Esophagus squamous epithelium (tissue), 5 donors: ENCODE data around the gene MRGPRX2. TPM values are rescaled to one million over a fixed set of nuclear protein-coding genes. Genes with fewer than 3 reads are reported as not detected.

ENCODE experiments used
- DNase-seq: peaks from one replicate; lab custom pipeline; 2025; lab: John Stamatoyannopoulos, UW
- H3K27ac ChIP-seq, 4 donors: fragments of 200-600 bp; sonication (generic); one replicate each; pipeline ENCODE4 v1.5.1; 2016 to 2019; ENCODE audit warnings: mild to moderate bottlenecking in 1 of 4
- H3K27me3 ChIP-seq, 4 donors: fragments of 200-600 bp; sonication (generic); 1 replicate in 3 of 4; 2 replicates in 1 of 4; pipeline versions ENCODE4 v1.5.1 to v1.6.0; 2017 to 2021; ENCODE audit warnings: antibody characterized with exemption in 1 of 4
- H3K36me3 ChIP-seq, 3 donors: fragments of 200-600 bp; sonication (generic); one replicate each; pipeline ENCODE4 v1.5.1; 2016 to 2019
- H3K4me1 ChIP-seq, 3 donors: fragments of 200-600 bp; sonication (generic); one replicate each; pipeline ENCODE4 v1.5.1; 2017 to 2019
- H3K4me3 ChIP-seq, 4 donors: fragments of 200-600 bp; sonication (generic); 1 replicate in 3 of 4; 2 replicates in 1 of 4; pipeline ENCODE4 v1.5.1; 2016 to 2019; ENCODE audit warnings: mild to moderate bottlenecking in 2 of 4, moderate library complexity in 1 of 4
- H3K9me3 ChIP-seq, 3 donors: fragments of 200-600 bp; sonication (generic); one replicate each; pipeline ENCODE4 v1.5.1; 2016 to 2019
- POLR2A ChIP-seq, 4 donors: fragments of 450-650 bp; IDR thresholded peaks; one replicate each; pipeline ENCODE4 v1.6.1; 2017; ENCODE audit warnings: antibody characterized with exemption in 4 of 4, mild to moderate bottlenecking in 4 of 4, moderate library complexity in 3 of 4
- WGBS, 2 donors: methylation state at CpG; one replicate each; pipeline ENCODE4 v1.1.5; 2018; 5-methylcytosine and 5-hydroxymethylcytosine counted together
- intact Hi-C: fragments of 100-400 bp; cut with DNase I; formaldehyde crosslinking; loops from one replicate; pipeline ENCODE4 v1.15.0; 2022
- total RNA-seq, 4 donors: library from RNA; depleted of rRNA; stranded (reverse); fragments of >200 nt; gene quantifications; one replicate each; pipeline ENCODE4 v1.1.0, GENCODE V29; 2016
- TF ChIP-seq, protein P1 (sequence below), 6 experiments: fragments of 450-650 bp in 4 of 6; fragments of 200-600 bp in 2 of 6; sonication (generic) in 2 of 6; IDR thresholded peaks; one replicate each; pipeline ENCODE4 v1.5.1; 2016 to 2019; ENCODE audit warnings: antibody characterized with exemption in 6 of 6, mild to moderate bottlenecking in 4 of 6, moderate library complexity in 4 of 6
- donor health status: DM: yes; HTN: yes; CAD: no.

MRGPRX2 gene
- under 1 TPM in 1 of 4 donors, not detected in 3; 0.19 TPM for total RNA-seq

DNA sequence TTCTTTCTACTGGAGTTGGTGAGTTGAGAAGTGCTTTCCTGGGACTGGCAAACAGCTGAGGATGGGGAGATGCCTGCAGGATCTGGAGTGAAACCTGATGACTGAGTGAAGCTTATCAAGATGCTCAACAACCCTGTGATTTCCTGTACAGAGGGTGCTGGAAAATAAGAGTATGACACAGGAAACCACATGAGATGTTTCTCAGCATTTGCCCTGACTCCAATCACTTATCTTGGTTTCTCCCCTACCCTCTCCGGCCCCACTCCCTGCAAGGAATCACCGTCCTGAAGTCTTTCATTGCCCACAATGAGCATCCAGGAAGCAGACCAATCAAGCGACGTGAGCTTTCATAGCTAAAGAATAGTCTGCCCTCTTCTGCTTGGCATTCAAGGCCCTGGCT, at the start of gene MRGPRX2:
Gene MRGPRX2 (minus strand): TSS at position 89 of the 400 bp plus-strand sequence. CDS start 4,315 bp downstream, outside the sequence.
- Histone ChIP-seq H3K4me3 (no peak within 1 kb of the TSS), H3K36me3 (no peaks in the 10 kb centered on the region), H3K9me3 (no peaks in the 10 kb centered on the region), H3K27me3 (no peaks in the 10 kb centered on the region), H3K27ac (no peak within 1 kb of the TSS), H3K4me1 (no peaks in the 10 kb centered on the region)
- intact Hi-C loops: no loop called here
- TF ChIP-seq, protein P1, sequence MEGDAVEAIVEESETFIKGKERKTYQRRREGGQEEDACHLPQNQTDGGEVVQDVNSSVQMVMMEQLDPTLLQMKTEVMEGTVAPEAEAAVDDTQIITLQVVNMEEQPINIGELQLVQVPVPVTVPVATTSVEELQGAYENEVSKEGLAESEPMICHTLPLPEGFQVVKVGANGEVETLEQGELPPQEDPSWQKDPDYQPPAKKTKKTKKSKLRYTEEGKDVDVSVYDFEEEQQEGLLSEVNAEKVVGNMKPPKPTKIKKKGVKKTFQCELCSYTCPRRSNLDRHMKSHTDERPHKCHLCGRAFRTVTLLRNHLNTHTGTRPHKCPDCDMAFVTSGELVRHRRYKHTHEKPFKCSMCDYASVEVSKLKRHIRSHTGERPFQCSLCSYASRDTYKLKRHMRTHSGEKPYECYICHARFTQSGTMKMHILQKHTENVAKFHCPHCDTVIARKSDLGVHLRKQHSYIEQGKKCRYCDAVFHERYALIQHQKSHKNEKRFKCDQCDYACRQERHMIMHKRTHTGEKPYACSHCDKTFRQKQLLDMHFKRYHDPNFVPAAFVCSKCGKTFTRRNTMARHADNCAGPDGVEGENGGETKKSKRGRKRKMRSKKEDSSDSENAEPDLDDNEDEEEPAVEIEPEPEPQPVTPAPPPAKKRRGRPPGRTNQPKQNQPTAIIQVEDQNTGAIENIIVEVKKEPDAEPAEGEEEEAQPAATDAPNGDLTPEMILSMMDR (IDR thresholded peaks at IDR 0.05): no peak
- no peak for TF ChIP-seq POLR2A (IDR thresholded peaks at IDR 0.05)
- WGBS, 2 donors: 52 to 70% methylated on average over 4 of the region's 4 CpGs
- no peak for DNase-seq

DNA sequence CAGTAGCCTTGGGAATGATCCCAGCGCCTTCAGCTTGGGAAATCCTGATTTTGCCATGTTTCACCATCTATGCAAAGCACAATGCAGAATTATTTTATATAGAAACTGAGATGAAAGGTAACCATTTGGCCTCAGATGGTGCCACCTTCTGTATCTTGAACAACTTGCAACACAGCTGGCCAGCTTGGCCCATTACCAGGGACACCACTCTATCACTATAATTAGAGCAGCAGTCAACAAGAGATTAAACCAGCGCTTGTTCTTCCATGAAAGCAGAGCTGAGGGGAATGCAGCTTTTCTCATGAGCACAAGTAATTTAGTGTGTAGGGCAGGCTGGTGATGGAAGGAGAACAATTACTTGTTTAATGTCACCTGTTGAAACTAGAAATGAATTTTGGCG, 49.8 kb upstream of the MRGPRX2 start:
- no peak for DNase-seq
- intact Hi-C loops: no loop called here
- peaks cover 0 to 5% (median 0%) of the 10 kb centered on the region in 4 donors for H3K27me3 ChIP-seq
- H3K4me1 ChIP-seq: peaks cover 0 to 8% (median 4%) of the 10 kb centered on the region in 3 donors
- no peaks in the 10 kb centered on the region for H3K36me3 ChIP-seq
- no peaks in the 10 kb centered on the region for H3K9me3 ChIP-seq
- no peak overlapping the region for H3K4me3 ChIP-seq
- 78 to 86% methylated on average over 3 of the region's 3 CpGs for WGBS, 2 donors
- TF ChIP-seq, protein P1 (IDR thresholded peaks at IDR 0.05): peak in 1 of 6 experiments; percentile 7
- no peak for TF ChIP-seq POLR2A (IDR thresholded peaks at IDR 0.05)
- H3K27ac ChIP-seq: no peak overlapping the region

DNA sequence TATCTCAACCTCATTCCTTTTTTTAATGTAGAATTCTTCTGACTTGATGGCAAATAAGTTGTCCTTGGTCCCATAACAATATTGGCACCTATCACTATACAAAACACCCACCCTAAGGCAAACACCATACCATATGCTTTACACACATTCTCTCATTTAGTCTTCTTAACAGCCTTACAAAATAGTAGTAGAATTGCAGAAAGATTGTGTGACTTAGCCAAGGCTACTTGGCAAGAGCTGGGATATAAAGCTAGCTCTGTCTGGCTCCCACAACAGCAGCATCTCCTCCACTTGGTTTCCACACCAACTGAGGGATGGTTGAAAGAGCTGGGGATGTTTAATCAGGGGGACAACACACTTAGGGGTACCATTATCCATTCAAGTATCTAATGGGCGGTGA, 46.6 kb upstream of the MRGPRX2 start:
- no peak overlapping the region for H3K27ac ChIP-seq
- no peak for DNase-seq
- TF ChIP-seq, protein P1 (IDR thresholded peaks at IDR 0.05): no peak
- TF ChIP-seq POLR2A (IDR thresholded peaks at IDR 0.05): no peak
- H3K9me3 ChIP-seq: no peaks in the 10 kb centered on the region
- H3K4me3 ChIP-seq: no peak overlapping the region
- peaks cover 0 to 29% (median 4%) of the 10 kb centered on the region in 3 donors for H3K4me1 ChIP-seq
- H3K36me3 ChIP-seq: no peaks in the 10 kb centered on the region
- whole genome bisulfite sequencing, 2 donors: 88 to 100% methylated on average over 1 of the region's 1 CpG
- H3K27me3 ChIP-seq: peaks cover 0 to 5% (median 0%) of the 10 kb centered on the region in 4 donors
- intact Hi-C loops: no loop called here

DNA sequence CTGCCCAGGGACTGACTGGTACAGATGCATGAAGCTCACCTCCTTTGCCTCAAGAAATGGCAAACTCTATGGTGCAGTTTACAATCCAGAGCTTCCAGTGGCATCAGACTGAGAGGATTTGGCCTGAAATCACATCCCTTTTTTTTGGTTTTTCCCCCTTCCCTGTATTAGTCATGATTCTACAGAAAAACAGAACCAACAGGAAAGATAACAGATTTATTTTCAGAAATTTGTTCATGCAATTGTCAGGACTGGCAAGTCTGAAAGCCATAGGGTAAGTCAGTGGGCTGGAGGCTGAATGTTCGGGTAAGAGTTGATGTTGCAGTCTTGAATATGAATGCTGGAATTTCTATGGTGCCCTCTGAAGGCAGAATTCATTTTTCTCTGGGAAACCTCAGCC, 44.5 kb upstream of the MRGPRX2 start:
- no peak for TF ChIP-seq POLR2A (IDR thresholded peaks at IDR 0.05)
- TF ChIP-seq, protein P1 (IDR thresholded peaks at IDR 0.05): no peak
- DNase-seq: no peak
- intact Hi-C loops: no loop called here
- peaks cover 0 to 5% (median 0%) of the 10 kb centered on the region in 4 donors for H3K27me3 ChIP-seq
- H3K4me1 ChIP-seq: peaks cover 0 to 35% (median 0%) of the 10 kb centered on the region in 3 donors
- 83 to 89% methylated on average over 1 of the region's 1 CpG for WGBS, 2 donors
- peaks cover 0 to 4% (median 0%) of the 10 kb centered on the region in 3 donors for H3K9me3 ChIP-seq
- H3K4me3 ChIP-seq: no peak overlapping the region
- no peaks in the 10 kb centered on the region for H3K36me3 ChIP-seq
- no peak overlapping the region for H3K27ac ChIP-seq

DNA sequence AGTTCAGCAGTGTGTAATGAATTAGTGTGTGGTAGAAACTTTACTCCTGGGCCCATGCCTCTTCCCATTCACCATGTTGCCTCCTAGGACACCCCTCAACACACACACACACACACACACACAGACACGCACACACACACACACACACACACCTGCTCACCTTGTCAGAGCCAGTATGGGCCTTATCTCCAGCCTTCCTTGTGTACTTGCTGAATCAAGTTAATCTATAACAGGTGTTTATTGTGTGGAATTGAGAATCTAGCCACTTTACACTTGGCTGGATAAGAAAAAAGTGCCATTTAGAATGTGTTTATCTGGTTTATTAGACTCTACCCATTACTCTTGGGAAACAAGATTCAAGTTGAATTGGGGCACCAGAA, 42.0 kb upstream of the MRGPRX2 start:
- Histone ChIP-seq H3K4me3 (no peak overlapping the region), H3K36me3 (no peaks in the 10 kb centered on the region), H3K27me3 (peaks cover 0 to 5% (median 0%) of the 10 kb centered on the region in 4 donors), H3K27ac (peak overlapping the region in 1 of 4 donors; percentile 48), H3K9me3 (peaks cover 0 to 4% (median 0%) of the 10 kb centered on the region in 3 donors), H3K4me1 (peaks cover 0 to 28% (median 0%) of the 10 kb centered on the region in 3 donors)
- DNase-seq: no peak
- no peak for TF ChIP-seq POLR2A (IDR thresholded peaks at IDR 0.05)
- TF ChIP-seq, protein P1 (IDR thresholded peaks at IDR 0.05): no peak
- 60 to 100% methylated on average over 1 of the region's 1 CpG for WGBS, 2 donors
- intact Hi-C loops: no loop called here
